ENCODE results near the gene ORAI3. TPM values are rescaled to one million over a fixed set of nuclear protein-coding genes. Genes with fewer than 3 reads are reported as not detected.

The ORAI3 gene
- total RNA-seq, 6 experiments from 2014 or later = 27.7 to 56.6 (median 31.6) TPM

- no peak overlapping the region for H3K4me3 ChIP-seq
- H3K27ac ChIP-seq = no peak overlapping the region
- no peak for DNase-seq
- intact Hi-C loops (cut with DNase I) = no loop called here
- ATAC-seq = no peak
- H3K9me3 ChIP-seq = no peaks in the 10 kb centered on the region
- no peaks in the 10 kb centered on the region for H3K36me3 ChIP-seq
- WGBS (ENCODE audit: insufficient coverage, low coverage, low lambda C conversion rate, missing lambda C conversion rate) = 76% methylated on average over 6 of the region's 11 CpGs
- no peak for TF ChIP-seq POLR2A (IDR thresholded peaks at IDR 0.05)
- TF ChIP-seq CTCF (IDR thresholded peaks at IDR 0.05) = no peak
- no peaks in the 10 kb centered on the region for H3K27me3 ChIP-seq
- peaks cover 0 to 4% (median 0%) of the 10 kb centered on the region in 4 donors for H3K4me1 ChIP-seq
Observed at GRCh38 chr16:30924913-30925631, 23.8 kb upstream of the ORAI3 start.

GRCh38 chr16:30925632-30925987 lies 23.3 kb upstream of the ORAI3 start:
- TF ChIP-seq CTCF (IDR thresholded peaks at IDR 0.05) (no peak), POLR2A (IDR thresholded peaks at IDR 0.05) (no peak)
- Histone ChIP-seq H3K4me1 (peaks cover 0 to 4% (median 0%) of the 10 kb centered on the region in 4 donors), H3K36me3 (no peaks in the 10 kb centered on the region), H3K27ac (no peak overlapping the region), H3K27me3 (no peaks in the 10 kb centered on the region), H3K9me3 (no peaks in the 10 kb centered on the region), H3K4me3 (no peak overlapping the region)
- DNase-seq (no peak), ATAC-seq (no peak)
- WGBS (ENCODE audit: insufficient coverage, low coverage, low lambda C conversion rate, missing lambda C conversion rate) = no CpG with 5 or more reads among the region's 26 CpGs
- intact Hi-C loops (cut with DNase I) = no loop called here

- TF ChIP-seq POLR2A (IDR thresholded peaks at IDR 0.05) (no peak), CTCF (IDR thresholded peaks at IDR 0.05) (no peak)
- Histone ChIP-seq H3K4me3 (no peak overlapping the region), H3K36me3 (no peaks in the 10 kb centered on the region), H3K27me3 (no peaks in the 10 kb centered on the region), H3K9me3 (no peaks in the 10 kb centered on the region), H3K4me1 (peaks cover 0 to 4% (median 0%) of the 10 kb centered on the region in 4 donors), H3K27ac (no peak overlapping the region)
- WGBS (ENCODE audit: insufficient coverage, low coverage, low lambda C conversion rate, missing lambda C conversion rate) = 46% methylated on average over 5 of the region's 10 CpGs
- intact Hi-C loops (cut with DNase I) = no loop called here
- no peak for DNase-seq
- no peak for ATAC-seq
Observed at GRCh38 chr16:30925995-30926811, 22.7 kb upstream of the ORAI3 start.

GRCh38 chr16:30926937-30927788 lies 21.7 kb upstream of the ORAI3 start:
- no peak for ATAC-seq
- TF ChIP-seq CTCF (IDR thresholded peaks at IDR 0.05) (no peak), POLR2A (IDR thresholded peaks at IDR 0.05) (no peak)
- no peak overlapping the region for H3K27ac ChIP-seq
- H3K36me3 ChIP-seq = no peaks in the 10 kb centered on the region
- intact Hi-C loops (cut with DNase I) = no loop called here
- no peak for DNase-seq
- H3K4me1 ChIP-seq = no peaks in the 10 kb centered on the region
- WGBS (ENCODE audit: insufficient coverage, low coverage, low lambda C conversion rate, missing lambda C conversion rate) = 89% methylated on average over 4 of the region's 22 CpGs
- H3K4me3 ChIP-seq = no peak overlapping the region
- H3K27me3 ChIP-seq = no peaks in the 10 kb centered on the region
- no peaks in the 10 kb centered on the region for H3K9me3 ChIP-seq
